Stimulated activated CD4-positive, alpha-beta T cell treated with anti-CD3 and anti-CD28 coated beads, Interleukin-1b, Interleukin-23, amount 100 ng/mL, for 24 hours (primary cell): ENCODE measurements around the gene ATP2C1.
"Not testable (repeated sequence)": the region's sequence is repeated elsewhere in the genome, so short reads cannot be mapped to it uniquely, and the experiment has no call there.

Source experiments
- DNase-seq, 4 experiments: peaks; one replicate each; pipeline ENCODE4 v3.0.0-alpha.2; 2020; ENCODE audit warnings: low read depth in 4 of 4, low spot score in 1 of 4

The ATP2C1 gene

GRCh38 chr3:131036986-131037385 is 143.1 kb downstream of the ATP2C1 start:
- DNase-seq: no peak

DNA sequence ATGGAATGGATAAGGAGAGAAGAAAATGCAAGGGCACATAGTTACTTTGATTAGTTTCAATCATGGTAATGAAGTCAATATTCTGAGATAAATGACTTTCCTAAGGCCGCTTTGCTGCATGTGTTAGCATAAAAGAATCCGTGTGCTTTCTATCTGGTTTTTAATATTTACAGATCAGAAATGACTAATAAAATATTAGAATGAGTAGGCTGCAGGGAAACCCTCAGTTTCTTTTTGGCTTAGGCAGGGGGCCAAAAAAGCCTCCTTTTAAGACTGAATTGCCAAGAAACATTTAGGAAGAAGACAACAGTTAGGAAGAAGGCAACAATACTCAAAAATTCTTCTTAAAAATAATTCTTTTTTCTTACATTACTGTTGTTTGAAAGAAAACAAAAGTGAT is 144.4 kb downstream of the ATP2C1 start:
- DNase-seq: no peak

GRCh38 chr3:131042271-131042985 is 148.5 kb downstream of the ATP2C1 start:
- DNase-seq: not testable (repeated sequence)

GRCh38 chr3:131047582-131047981 is 153.7 kb downstream of the ATP2C1 start:
- DNase-seq: no peak

DNA sequence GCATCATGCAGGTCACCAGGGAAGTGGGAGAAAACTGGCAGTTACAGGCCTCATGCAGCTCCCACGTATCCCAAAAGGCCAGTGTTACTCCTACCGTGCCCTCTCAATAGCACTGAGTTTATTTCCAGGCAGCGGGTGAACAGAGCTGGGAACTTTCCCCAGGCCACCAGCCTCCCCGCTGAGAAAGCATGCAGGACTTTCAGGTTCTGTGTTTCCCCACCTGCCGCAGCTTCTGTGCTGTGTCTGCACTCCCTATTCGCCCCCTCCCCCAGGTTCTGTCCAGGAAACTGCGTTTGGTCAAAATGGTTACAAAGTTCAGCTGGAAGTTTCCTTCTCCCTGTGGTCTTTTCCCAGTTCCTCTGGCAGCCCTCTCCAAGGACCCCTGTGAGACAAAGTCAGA is 154.1 kb downstream of the ATP2C1 start:
- no peak for DNase-seq

- no peak for DNase-seq
Measured at GRCh38 chr3:131050001-131050400, 156.1 kb downstream of the ATP2C1 start.

DNA sequence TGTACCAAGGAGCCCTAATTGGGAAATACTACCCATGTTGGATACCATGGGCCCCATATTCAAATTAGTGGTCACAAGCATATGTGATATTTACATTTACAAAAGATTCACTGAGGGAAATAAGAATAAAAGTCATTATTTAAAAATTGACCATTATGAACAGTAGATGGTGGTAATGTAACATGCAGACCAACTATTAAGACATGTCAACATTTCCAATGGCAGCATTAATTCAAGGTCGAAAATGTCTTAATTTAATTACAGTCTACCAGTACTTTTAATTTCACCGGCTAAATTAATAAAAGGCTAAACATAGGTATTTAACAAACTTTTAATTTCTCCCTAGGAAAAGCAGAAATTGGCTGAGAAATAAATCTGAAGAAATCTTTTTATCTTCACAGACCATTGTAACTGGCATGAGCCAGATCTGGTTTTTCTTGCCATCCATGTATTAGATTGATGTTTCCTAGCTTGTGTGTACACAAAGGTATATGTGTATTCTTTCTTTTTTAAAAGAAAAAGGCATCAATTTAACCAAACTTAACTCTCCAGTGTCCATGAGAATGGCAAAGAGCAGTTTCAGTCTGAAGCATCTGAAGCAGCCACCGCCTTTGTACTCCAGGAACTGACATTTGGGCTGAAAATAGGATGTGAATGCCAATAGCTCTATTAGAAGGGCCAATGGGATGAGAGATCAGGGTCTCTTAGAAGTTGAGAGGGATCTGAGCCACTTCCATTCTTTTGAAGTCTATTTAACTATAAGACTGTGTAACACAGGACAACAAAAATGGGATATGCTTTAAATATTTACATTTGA is 159.4 kb downstream of the ATP2C1 start:
- no peak for DNase-seq
